GM23338 (cell line): Measurements from ENCODE around the gene MUC6. TPM values are rescaled to one million over a fixed set of nuclear protein-coding genes. Genes with fewer than 3 reads are reported as not detected.

Experiments
- ATAC-seq: fragments of 200-7000 bp; cut with Tn5 transposase; 3 replicates; pipeline ENCODE4 v1.9.1; 2020
- DNase-seq: peaks from one replicate; pipeline ENCODE4 v3.0.0-alpha.2; 2015; ENCODE audit warnings: low spot score
- H2AFZ ChIP-seq: fragments of 200-600 bp; sonication (generic); 2 replicates; pipeline ENCODE4 v1.8.0; 2016; ENCODE audit warnings: antibody characterized with exemption, mild to moderate bottlenecking, moderate library complexity
- H3F3A ChIP-seq: fragments of 200-600 bp; sonication (generic); replicated peaks from 2 replicates; pipeline ENCODE4 v1.8.0; 2017; ENCODE audit warnings: antibody characterized with exemption, mixed run types, low read depth
- H3K27ac ChIP-seq: fragments of 200-600 bp; sonication (generic); 2 replicates; pipeline ENCODE4 v1.6.1; 2016; ENCODE audit warnings: low read depth
- H3K27me3 ChIP-seq: fragments of 200-600 bp; sonication (generic); 2 replicates; pipeline ENCODE4 v1.8.0; 2016; ENCODE audit warnings: mild to moderate bottlenecking, mixed run types, moderate library complexity; ENCODE audit not compliant: insufficient read depth
- H3K36me3 ChIP-seq: fragments of 200-600 bp; sonication (generic); 2 replicates; pipeline ENCODE4 v1.8.0; 2016; ENCODE audit warnings: mild to moderate bottlenecking; ENCODE audit not compliant: insufficient read depth
- H3K4me1 ChIP-seq: fragments of 200-600 bp; sonication (generic); 2 replicates; pipeline ENCODE4 v1.8.0; 2016; ENCODE audit warnings: mild to moderate bottlenecking, moderate library complexity; ENCODE audit not compliant: insufficient read depth
- H3K4me2 ChIP-seq: fragments of 200-600 bp; sonication (generic); 2 replicates; pipeline ENCODE4 v1.7.1; 2017; ENCODE audit warnings: mixed run types
- H3K4me3 ChIP-seq: fragments of 200-600 bp; sonication (generic); 2 replicates; pipeline ENCODE4 v1.6.1; 2016; ENCODE audit warnings: mixed run types
- H3K79me2 ChIP-seq: fragments of 200-600 bp; sonication (generic); replicated peaks from 2 replicates; pipeline ENCODE4 v1.8.0; 2017; ENCODE audit warnings: mild to moderate bottlenecking; ENCODE audit not compliant: insufficient read depth
- H3K9me2 ChIP-seq: fragments of 200-600 bp; sonication (generic); 2 replicates; pipeline ENCODE4 v1.8.0; 2017; ENCODE audit not compliant: insufficient read depth
- H4K20me1 ChIP-seq: fragments of 200-600 bp; sonication (generic); replicated peaks from 2 replicates; pipeline ENCODE4 v1.8.0; 2017; ENCODE audit warnings: mild to moderate bottlenecking; ENCODE audit not compliant: insufficient read depth
- H3K27ac Mint-ChIP-seq: 2 replicates; pipeline ENCODE4 v1.8.0; 2020; ENCODE audit warnings: inconsistent platforms, mild to moderate bottlenecking, moderate library complexity, mixed read lengths
- H3K27me3 Mint-ChIP-seq: 3 replicates; pipeline ENCODE4 v1.8.0; 2022; ENCODE audit warnings: low read depth, mild to moderate bottlenecking, moderate library complexity, mixed read lengths, inconsistent platforms; ENCODE audit not compliant: insufficient read depth, poor library complexity
- H3K36me3 Mint-ChIP-seq: 3 replicates; pipeline ENCODE4 v1.8.0; 2021; ENCODE audit warnings: low read depth, mild to moderate bottlenecking, inconsistent platforms, moderate library complexity, mixed read lengths
- H3K4me1 Mint-ChIP-seq: 3 replicates; pipeline ENCODE4 v1.8.0; 2020; ENCODE audit warnings: mild to moderate bottlenecking, inconsistent platforms, mixed read lengths
- H3K4me3 Mint-ChIP-seq: 3 replicates; pipeline ENCODE4 v1.8.0; 2021; ENCODE audit warnings: moderate library complexity, mild to moderate bottlenecking, inconsistent platforms, mixed read lengths
- H3K9me3 Mint-ChIP-seq: 3 replicates; pipeline ENCODE4 v1.8.0; 2020; ENCODE audit warnings: moderate library complexity, mild to moderate bottlenecking, inconsistent platforms, mixed read lengths
- CREB1 ChIP-seq: fragments of 250-450 bp; sonication (Bioruptor Pico); IDR thresholded peaks from 2 replicates; pipeline ENCODE4 v1.5.0; 2020; ENCODE audit warnings: low read depth, mild to moderate bottlenecking, moderate library complexity
- CTCF ChIP-seq, 2 experiments: fragments of 200-600 bp in 1 of 2; sonication (generic) in 1 of 2; conservative IDR thresholded peaks; 2 replicates each; pipeline versions ENCODE4 v1.5.1 to v1.6.1; 2016 to 2017; ENCODE audit warnings: antibody characterized with exemption in 2 of 2, low read depth in 2 of 2, mild to moderate bottlenecking in 2 of 2, moderate library complexity in 1 of 2
- EZH2 ChIP-seq: fragments of 200-600 bp; sonication (generic); IDR thresholded peaks from one replicate; pipeline ENCODE4 v1.8.0; 2017; ENCODE audit warnings: antibody characterized with exemption, mild to moderate bottlenecking, low read depth; ENCODE audit not compliant: unreplicated experiment
- EZH2phosphoT487 ChIP-seq: fragments of 200-600 bp; sonication (generic); IDR thresholded peaks from one replicate; pipeline ENCODE4 v1.8.1; 2018; ENCODE audit warnings: antibody characterized with exemption; ENCODE audit not compliant: unreplicated experiment
- JUNB ChIP-seq: IDR thresholded peaks from one replicate; pipeline ENCODE4 v1.6.1; 2016; ENCODE audit warnings: antibody characterized with exemption; ENCODE audit not compliant: unreplicated experiment
- POLR2AphosphoS5 ChIP-seq: IDR thresholded peaks from 2 replicates; pipeline ENCODE4 v1.6.1; 2016; ENCODE audit warnings: antibody characterized with exemption, low read depth
- REST ChIP-seq: IDR thresholded peaks from one replicate; pipeline ENCODE4 v1.6.1; 2018; ENCODE audit warnings: antibody characterized with exemption; ENCODE audit not compliant: unreplicated experiment
- STAT1 ChIP-seq: IDR thresholded peaks from one replicate; pipeline ENCODE4 v1.6.1; 2016; ENCODE audit warnings: antibody characterized with exemption; ENCODE audit not compliant: unreplicated experiment
- ZNF114 ChIP-seq: fragments of 250-450 bp; sonication (Bioruptor Pico); IDR thresholded peaks from 2 replicates; pipeline ENCODE4 v1.5.0; 2020; ENCODE audit warnings: mild to moderate bottlenecking, moderate library complexity
- polyA plus RNA-seq: library from polyadenylated mRNA; unstranded; fragments of >200 nt; fragmentation: Nextera tagmentation; extraction: Ambion mirVana; gene quantifications from 2 replicates; pipeline ENCODE4 v1.2.1, GENCODE V29; 2016
- total RNA-seq: library from RNA; depleted of rRNA; stranded (reverse); fragments of >200 nt; shearing (Covaris generic); gene quantifications from 2 replicates; pipeline ENCODE4 v1.2.3, GENCODE V29; 2014

The MUC6 gene
- total and polyA plus RNA-seq, 2 experiments from 2014 or later: not detected

- TF ChIP-seq EZH2phosphoT487 (no peak), REST (no peak), STAT1 (no peak), CREB1 (no peak), ZNF114 (no peak), CTCF (conservative IDR thresholded peaks at IDR 0.05; ENCODE audit: low read depth in 2 of 2) (no peak), POLR2AphosphoS5 (no peak)
These were observed 12.5 kb downstream of the MUC6 start (continued) for GRCh38 chr11:1023811-1024596.

GRCh38 chr11:1022908-1023810, 13.4 kb downstream of the MUC6 start:
- no peak overlapping the region for H2AFZ ChIP-seq
- no peaks in the 10 kb centered on the region for H3F3A ChIP-seq
- no peaks in the 10 kb centered on the region for H3K79me2 ChIP-seq
- TF ChIP-seq EZH2 (no peak), JUNB (no peak)
- H3K4me3 ChIP-seq: no peak overlapping the region
- DNase-seq (no peak), ATAC-seq (no peak)
- Mint-ChIP-seq H3K27me3 (peaks cover 8% of the 10 kb centered on the region), H3K36me3 (peaks cover 1% of the 10 kb centered on the region; the same call in 1 of the 3 replicates), H3K4me1 (no peaks in the 10 kb centered on the region; the same call in 2 of the 3 replicates), H3K9me3 (peaks cover 1% of the 10 kb centered on the region), H3K4me3 (no peak overlapping the region; the same call in 2 of the 3 replicates), H3K27ac (no peak overlapping the region)
- H3K27ac ChIP-seq: no peak overlapping the region
- H3K36me3 ChIP-seq: no peaks in the 10 kb centered on the region
- H3K4me1 ChIP-seq: no peaks in the 10 kb centered on the region
- H3K27me3 ChIP-seq: no peaks in the 10 kb centered on the region
- no peaks in the 10 kb centered on the region for H3K9me2 ChIP-seq
- H4K20me1 ChIP-seq: no peaks in the 10 kb centered on the region
- no peak overlapping the region for H3K4me2 ChIP-seq
